BJ (cell line): Measurements from ENCODE around the gene HMOX2. TPM values are rescaled to one million over a fixed set of nuclear protein-coding genes. Genes with fewer than 3 reads are reported as not detected.
A peak's percentile ranks its signal among the peaks of the same experiment; 100 is the strongest.

Experiments
- CTCF ChIA-PET: fragments of 350-600 bp; formaldehyde crosslinking; extraction: SDS; loops from one replicate; lab custom pipeline; 2021; ENCODE audit warnings: antibody characterized with exemption, inconsistent platforms; lab: Yijun Ruan, JAX
- POLR2A ChIA-PET: fragments of 300-600 bp; sonication (Branson Sonifier 250); formaldehyde crosslinking; extraction: SDS; loops from one replicate; lab custom pipeline; 2021; ENCODE audit warnings: antibody characterized with exemption; lab: Charles Lee
- DNase-seq: peaks from one replicate; pipeline ENCODE4 v3.0.0-alpha.2; 2011; ENCODE audit warnings: low read depth
- H3K27me3 ChIP-seq: 2 replicates; pipeline ENCODE4 v1.6.0; 2011; ENCODE audit warnings: low read length; ENCODE audit not compliant: control insufficient read depth, insufficient read depth
- H3K36me3 ChIP-seq: 2 replicates; pipeline ENCODE4 v1.5.1; 2011; ENCODE audit warnings: low read length; ENCODE audit not compliant: control insufficient read depth, insufficient read depth
- H3K4me3 ChIP-seq: 2 replicates; pipeline ENCODE4 v1.5.1; 2011; ENCODE audit warnings: low read depth, mild to moderate bottlenecking, control low read depth, low read length
- CTCF ChIP-seq: IDR thresholded peaks from 2 replicates; pipeline ENCODE4 v1.5.1; 2011; ENCODE audit warnings: low read depth, mild to moderate bottlenecking, control low read depth, inconsistent platforms, low read length, moderate library complexity; ENCODE audit not compliant: insufficient read depth
- polyA plus RNA-seq: library from polyadenylated mRNA; depleted of rRNA; stranded (reverse); fragments of >200 nt; gene quantifications from 2 replicates; pipeline ENCODE4 v1.2.3, GENCODE V29; 2011

HMOX2 gene
- polyA plus RNA-seq, 1 experiment: 59.5 TPM

- POLR2A ChIA-PET: no interaction called here
- peak; percentile 68 for TF ChIP-seq CTCF
- no peak overlapping the region for H3K4me3 ChIP-seq
- peaks cover 41% of the 10 kb centered on the region for H3K36me3 ChIP-seq
- no peaks in the 10 kb centered on the region for H3K27me3 ChIP-seq
- DNase-seq: no peak
- CTCF ChIA-PET: interaction anchor here (0.5 to 1.7 kb wide), 11 partner anchors 11 to 112 kb away, joined by 3 to 8 read pairs (median 4); partner anchors contain the start of genes HMOX2 and MGRN1
Observed at GRCh38 chr16:4511441-4512082, 35.4 kb downstream of the HMOX2 start.

- DNase-seq: no peak
- no peak for TF ChIP-seq CTCF
- Histone ChIP-seq H3K27me3 (no peaks in the 10 kb centered on the region), H3K36me3 (peaks cover 38% of the 10 kb centered on the region), H3K4me3 (no peak overlapping the region)
- ChIA-PET POLR2A (no interaction called here), CTCF (interaction anchor here (1.0 to 1.7 kb wide), 4 partner anchors 30 to 112 kb away, joined by 3 to 8 read pairs (median 4); partner anchors contain the start of gene MGRN1)
Observed at GRCh38 chr16:4512473-4512872, 36.3 kb downstream of the HMOX2 start.

GRCh38 chr16:4513086-4513860 is 37.1 kb downstream of the HMOX2 start:
- no peak for TF ChIP-seq CTCF
- ChIA-PET POLR2A (no interaction called here), CTCF (interaction anchor here (1.0 to 1.8 kb wide), 4 partner anchors 27 to 571 kb away, joined by 4 to 8 read pairs (median 4); no protein-coding TSS in a partner anchor)
- DNase-seq: no peak
- no peak overlapping the region for H3K4me3 ChIP-seq
- no peaks in the 10 kb centered on the region for H3K27me3 ChIP-seq
- H3K36me3 ChIP-seq: peaks cover 31% of the 10 kb centered on the region

GRCh38 chr16:4513881-4514280 is 37.7 kb downstream of the HMOX2 start:
- Histone ChIP-seq H3K36me3 (peaks cover 28% of the 10 kb centered on the region), H3K27me3 (no peaks in the 10 kb centered on the region), H3K4me3 (no peak overlapping the region)
- no peak for TF ChIP-seq CTCF
- no peak for DNase-seq
- CTCF ChIA-PET: interaction anchor here (1.0 to 6.1 kb wide), 7 partner anchors 7 to 570 kb away, joined by 3 to 52 read pairs (median 4); no protein-coding TSS in a partner anchor
- POLR2A ChIA-PET: no interaction called here

GRCh38 chr16:4514606-4515005 is 38.4 kb downstream of the HMOX2 start:
- CTCF ChIA-PET: interaction anchor here (0.6 to 6.1 kb wide), 9 partner anchors 8 to 570 kb away, joined by 3 to 52 read pairs (median 4); no protein-coding TSS in a partner anchor
- POLR2A ChIA-PET: no interaction called here
- TF ChIP-seq CTCF: no peak
- DNase-seq: no peak
- H3K4me3 ChIP-seq: no peak overlapping the region
- H3K27me3 ChIP-seq: no peaks in the 10 kb centered on the region
- H3K36me3 ChIP-seq: peaks cover 24% of the 10 kb centered on the region
